Inflammatory macrophage (primary cell): ENCODE results near the gene DOCK1.

ENCODE experiments used
- DNase-seq, 2 donors: peaks; one replicate each; pipeline ENCODE4 v3.0.0-alpha.2; 2020 to 2022

Gene DOCK1

DNA sequence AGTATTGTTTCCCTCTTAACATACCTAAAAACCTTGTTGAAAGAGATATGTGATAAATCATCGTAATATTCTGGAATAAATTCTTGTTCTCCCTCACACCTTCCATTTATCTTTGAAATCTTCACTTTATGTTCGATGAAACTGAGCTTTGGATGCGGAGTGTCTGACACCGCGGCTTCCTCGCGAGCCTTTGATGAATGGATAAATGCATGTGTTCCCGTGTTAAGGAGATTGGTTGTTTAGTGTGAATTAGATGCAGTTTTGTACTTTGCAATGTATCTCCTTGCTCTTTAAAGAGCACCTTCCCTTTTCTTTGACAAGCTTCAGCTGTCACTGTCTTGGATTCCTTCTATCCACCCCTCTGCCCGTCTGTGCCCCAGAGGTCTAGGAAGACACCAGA is 138.1 kb downstream of the DOCK1 start:
- no peak for DNase-seq

DNA sequence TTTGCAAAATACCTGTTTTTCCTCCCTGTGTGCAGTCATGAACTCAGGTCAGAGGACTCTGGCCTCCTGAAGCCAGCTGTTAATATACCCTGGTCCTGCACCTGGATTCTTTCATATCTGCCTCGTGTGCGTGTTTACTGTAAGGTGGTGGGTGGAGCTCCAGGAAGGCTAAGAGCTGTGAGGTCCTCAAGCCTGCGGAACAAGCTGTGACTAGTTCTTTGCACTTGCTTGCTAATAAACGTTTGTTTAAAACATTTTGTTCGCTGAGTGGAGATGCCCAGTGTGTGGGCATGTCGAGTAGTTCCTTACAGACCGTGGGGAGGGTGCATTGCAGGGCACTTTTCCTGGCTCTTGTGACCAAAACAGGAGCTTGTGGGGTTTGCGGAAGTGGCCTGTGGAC is 139.0 kb downstream of the DOCK1 start:
- DNase-seq: no peak

DNA sequence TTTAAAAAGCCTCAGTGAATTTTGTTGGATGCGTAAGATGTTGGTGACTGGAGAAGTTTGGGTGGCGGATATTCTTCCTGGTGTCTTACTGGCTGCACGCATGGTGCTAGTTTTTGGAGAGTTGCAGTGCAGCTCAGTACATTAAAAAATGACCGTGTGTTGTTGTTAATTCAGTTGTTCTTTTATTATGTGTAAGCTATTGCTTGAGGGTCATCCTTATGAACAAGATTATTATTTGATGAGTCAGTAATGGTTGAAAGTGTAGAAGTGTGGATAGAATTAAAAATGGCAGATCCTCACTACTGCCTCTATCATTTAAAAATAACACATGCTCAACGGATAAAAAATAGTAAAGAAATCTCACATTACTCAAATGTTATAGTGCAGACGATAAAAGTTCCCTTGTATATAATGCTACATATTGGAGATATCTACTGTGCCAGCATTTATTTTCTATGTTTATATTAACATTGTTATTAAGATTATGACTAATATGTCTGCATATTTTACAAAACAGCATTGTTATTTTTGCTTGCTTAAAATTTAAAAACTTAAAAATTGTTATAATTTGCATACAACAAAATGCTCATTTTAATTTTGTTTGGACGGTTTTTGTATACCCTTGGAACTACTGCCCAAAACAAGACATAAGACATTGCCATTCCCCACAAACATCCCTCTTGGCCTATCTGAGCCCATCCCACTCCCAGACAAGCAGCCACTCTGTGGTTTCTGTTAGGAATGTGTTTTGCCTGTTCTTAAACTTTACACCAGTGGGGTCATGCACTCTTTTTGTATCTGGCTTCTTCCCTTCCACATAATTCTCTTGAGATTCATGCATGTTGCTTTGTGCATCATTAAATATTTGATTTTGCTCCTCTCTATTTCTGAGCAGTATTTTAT is 142.0 kb downstream of the DOCK1 start:
- no peak for DNase-seq

DNA sequence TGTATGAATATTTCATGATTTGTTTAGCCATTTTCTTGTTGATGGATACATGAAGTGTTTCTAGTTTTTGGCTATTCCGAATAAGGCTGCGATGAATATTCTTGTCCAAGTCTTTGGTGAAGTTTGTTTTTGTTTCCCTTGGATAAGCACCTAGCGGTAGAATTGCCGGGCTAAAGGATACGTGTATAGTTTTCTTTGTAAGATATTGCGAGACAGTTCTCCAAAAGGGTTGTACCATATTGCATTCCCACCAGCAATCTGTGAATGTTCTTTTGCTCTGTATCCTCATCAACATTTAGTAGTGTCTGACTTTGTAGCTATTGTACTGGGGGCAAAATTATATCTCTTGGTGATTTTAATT is 142.6 kb downstream of the DOCK1 start:
- no peak for DNase-seq

DNA sequence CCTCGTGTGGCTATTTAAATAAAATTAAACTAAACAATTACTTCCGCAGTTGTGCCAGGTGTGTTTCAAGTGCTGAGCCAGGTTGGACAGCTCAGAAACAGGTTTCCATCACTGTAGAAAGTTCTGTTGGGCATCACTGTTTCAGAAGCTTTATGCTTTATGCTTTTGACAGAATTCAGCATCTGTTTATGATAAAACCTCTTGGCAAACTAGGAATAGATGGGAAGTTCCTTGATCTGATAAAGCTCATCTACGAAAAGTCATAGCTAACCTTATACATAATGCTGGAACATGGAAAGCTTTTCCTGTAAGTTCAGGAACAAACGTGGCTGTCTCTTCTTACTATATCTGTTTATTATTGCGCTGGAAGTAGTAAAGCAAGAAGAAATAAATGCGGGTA is 143.4 kb downstream of the DOCK1 start:
- DNase-seq: no peak

DNA sequence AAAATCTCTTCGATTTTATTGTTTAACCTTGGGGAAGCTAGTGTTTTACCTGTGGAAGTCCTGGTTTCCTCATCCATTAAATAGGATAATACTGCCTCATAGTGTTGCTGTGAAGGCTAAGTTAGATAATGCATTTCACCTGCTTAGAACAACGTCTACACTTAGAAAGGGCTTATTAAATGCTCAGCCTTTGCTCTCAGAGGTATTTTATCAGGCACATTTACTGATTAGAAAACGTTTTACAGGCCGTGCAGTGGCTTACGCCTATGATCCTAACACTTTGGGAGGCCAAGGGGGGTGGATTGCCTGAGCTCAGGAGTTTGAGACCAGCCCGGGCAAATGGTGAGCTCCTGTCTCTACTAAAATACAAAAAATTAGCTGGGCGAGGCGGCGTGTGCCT is 146.8 kb downstream of the DOCK1 start:
- no peak for DNase-seq

DNA sequence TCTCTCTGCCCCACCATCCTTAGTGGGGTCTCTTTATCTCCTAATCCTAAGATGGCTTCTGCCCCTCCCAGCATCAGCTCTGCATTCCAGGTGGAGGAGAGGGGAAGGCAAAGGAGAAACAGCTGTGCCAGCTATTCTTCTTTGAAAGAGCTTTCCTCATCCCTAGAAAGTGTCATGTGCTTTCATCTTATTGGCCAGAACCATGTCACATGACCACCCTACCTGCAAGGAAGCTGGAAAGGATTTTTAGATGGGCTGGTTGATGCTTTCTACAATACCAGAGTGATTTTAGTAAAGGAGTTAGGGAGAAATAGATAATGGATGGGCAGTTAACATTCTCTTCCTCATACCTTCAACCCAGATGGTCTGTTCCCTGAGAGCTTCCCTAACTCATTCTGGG is 150.0 kb downstream of the DOCK1 start:
- DNase-seq: no peak

DNA sequence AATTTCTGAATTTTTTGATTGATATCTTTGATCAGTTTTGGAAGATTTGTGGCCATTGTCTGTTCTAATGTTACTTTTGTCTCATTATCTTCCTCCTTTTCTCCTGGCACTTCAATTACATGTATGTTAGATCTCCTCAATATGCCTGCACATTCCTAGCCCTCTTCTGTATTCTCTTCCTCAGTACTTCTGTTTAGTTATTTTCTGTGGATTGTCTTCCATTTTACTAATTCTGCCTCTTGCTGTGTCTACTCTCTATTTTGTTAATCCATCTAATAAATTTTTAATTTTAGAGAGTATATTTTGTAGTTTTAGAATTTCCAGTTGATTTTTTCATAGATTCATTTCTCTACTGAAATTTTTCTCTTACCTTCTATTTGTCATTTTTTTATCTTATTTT is 154.1 kb downstream of the DOCK1 start:
- DNase-seq: no peak

DNA sequence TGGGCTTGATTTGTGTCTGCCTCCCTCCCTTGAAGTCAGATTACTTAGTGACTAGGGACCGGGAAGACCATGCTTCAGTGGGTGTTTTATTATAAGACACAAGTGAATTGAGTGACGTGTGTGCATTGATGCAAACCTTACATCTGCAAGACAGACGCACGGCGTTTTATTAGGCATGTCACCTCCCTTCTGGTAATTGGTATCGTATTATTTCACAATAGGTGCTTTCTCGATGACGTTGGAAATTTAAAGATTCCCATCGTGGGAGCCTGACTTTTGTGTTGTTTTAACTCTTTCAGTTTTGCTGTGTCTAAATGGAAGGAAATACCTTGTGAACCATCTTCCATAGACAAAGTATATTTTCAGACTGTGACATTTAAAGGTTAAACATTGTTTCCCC is 158.5 kb downstream of the DOCK1 start:
- DNase-seq: no peak

DNA sequence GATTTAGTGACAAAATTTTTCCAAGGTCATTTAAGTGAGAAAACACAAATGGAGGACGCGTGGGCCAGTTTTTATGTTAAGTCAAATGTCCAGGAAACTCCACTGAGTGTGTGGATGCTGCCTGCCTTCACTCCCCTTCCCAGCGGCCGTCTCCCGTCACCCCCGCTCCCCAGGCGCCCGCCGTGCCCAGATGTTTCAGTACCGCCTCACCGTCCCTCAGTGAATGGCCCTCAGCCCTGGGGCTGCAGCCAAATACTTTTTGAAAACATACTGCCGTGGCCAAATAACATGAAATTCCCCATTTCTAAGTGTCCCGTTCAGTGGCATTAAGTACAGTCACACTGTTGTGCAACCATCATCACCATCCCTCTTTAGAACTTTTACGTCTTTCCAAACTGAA is 159.2 kb downstream of the DOCK1 start:
- no peak for DNase-seq

DNA sequence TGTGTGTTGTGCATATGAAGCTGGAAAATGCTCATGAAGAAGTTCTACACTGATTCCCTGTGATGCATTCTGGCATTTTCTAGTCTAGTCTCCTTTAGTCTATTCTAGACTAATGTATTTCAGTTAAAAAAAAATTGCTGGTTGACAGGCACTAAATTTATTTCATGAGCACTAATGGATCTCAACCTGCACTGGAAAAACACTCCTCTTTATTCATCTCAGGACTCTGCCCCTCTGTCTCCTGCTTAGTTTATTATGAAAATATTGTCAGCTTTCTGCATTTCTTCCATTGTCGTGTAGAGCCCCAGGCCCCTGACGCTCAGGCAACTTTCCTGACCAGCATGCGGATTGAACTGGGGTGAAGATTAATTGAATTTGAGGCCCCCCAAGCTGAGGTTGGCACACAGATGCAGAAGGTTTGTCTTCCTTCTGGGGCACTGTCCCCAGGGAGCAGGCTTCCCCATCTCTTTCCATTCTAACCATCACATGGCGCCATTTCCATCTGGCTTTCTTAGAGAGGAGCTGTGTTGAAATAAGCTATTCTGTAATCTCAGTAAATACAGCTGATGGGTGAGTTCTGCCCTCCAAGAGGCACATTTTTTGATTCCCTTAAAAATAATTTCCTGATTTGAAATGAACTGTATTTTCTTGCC is 162.4 kb downstream of the DOCK1 start:
- no peak for DNase-seq

DNA sequence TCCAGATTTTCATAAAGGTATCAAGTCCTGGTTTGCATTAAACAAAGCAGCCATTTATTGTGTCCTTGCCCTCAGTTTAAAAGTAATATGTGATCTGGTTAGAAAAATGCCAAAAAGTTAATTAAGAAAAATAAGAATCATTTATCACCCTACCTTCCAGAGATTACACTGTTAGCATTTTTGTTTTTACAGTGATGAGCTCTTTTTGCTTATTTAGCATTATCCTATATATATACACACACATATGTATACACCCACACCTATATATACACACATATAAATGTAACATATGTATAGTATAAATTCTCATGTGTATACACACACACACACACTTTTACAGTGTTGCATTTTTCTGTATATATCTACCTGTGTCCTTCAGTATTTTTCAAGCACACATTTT is 163.3 kb downstream of the DOCK1 start:
- DNase-seq: no peak

DNA sequence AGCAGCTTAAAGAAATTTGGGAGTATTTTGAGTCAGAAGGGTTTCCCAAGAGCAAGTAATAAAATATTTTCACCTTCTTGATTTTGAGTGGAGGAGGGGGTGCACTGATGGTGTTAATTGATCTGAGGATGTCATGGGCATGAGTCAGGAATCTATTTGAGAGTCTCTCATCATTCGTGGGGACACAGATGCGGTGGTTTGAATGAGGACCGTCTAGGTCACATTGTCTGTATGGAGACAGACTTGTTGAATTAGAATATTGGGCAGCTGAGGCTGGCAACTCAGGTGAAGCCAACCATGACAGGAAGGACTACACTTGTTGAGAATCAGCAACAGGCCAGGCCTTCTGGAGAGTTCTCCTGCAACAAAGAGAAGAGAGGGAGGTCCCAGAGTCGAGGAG is 164.2 kb downstream of the DOCK1 start:
- no peak for DNase-seq

DNA sequence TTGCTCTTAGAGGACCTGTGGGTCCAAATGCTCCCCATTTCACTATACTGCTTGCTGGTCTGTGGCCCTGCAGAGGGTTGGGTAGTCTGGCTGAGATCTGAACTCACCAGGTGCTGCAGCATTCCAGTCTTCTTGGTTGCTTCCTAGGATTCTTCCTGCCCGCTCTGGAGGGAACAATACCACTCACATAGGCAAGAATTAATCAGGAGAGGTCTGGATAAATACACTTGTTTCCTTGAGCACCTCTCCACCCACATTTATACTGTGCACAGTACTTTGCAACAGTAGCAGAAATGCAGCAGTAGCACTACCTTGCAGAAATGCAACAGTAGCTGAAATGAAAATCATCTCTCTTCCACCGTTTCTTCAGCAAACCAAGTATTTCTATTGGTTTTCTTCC is 165.9 kb downstream of the DOCK1 start:
- no peak for DNase-seq

DNA sequence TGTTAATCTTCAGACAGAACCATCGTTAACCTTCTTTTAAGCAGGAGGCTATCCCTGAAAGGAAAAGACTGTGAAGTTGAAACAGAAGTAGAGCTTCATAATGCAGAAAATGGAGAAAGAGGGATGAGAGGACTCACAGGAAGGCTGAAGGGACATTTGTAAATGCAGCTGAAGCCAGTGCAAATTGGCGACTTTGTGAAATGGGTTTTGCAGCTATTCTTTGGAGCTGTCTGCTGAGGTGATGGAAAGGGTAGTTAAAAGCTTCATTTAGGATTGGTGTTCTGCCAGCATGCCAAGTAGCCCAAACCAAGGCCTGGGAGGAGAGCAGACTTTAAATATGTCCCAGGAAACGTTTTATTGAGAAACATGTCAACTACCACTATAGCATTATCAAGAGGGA is 168.4 kb downstream of the DOCK1 start:
- DNase-seq: no peak

DNA sequence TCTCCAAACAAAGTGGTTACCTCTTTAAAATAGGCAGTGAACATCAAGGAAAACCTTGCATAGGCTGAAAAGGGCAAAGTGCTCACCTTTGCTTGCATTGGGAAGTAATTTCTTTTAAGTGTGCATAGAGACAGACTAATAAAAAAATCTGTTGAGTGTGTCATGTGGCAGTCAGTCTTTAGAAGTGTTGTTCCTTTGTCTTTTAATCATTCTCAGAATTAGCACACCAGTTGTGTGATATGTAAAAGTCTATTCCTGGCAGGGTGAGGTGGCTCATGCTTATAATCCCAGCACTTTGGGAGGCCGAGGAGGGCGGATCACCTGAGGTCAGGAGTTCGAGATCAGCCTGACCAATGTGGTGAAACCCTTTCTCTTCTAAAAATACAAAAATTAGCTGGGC is 174.2 kb downstream of the DOCK1 start:
- DNase-seq: no peak

DNA sequence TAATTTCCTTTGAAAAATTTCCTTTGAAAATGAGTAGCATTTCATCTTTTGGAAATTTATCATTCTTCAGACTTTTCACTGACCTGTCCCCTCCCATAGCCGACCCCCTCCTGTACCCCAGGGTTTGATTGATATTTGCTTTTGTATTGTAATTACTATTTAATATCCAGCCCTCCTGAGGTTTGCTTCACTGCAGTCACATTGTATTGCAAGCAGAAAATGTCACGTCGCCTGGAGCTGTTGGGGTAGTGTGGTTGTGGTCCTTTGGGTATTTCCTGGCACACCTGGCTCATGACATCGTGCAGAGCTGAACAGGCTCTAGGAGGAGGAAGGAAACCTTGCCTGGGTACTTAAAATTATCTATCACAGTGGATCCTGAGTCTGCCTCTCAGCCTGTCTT is 175.1 kb downstream of the DOCK1 start:
- no peak for DNase-seq

DNA sequence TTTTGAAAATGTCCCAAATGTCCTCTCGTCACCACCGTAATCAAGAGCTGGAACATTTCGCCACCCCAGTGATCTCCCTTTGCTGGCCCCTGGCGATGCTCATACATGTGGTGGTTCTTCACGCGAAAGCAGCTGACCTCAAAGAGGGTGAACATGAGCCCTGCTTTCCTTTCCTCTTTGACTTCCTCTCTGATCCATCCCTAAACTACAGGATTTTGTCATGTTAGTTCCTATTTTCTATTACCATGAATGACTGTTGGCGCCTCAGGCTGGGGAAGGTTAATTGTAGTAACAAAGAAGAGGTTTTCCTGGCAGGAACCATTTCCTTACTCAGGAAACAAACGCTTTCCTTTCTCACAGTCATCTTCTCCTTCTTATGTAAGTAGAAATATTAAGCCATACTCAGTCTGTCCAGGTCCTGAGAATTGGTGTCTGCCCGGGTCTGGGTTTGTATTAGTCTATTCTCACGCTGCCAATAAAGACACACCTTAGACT is 176.7 kb downstream of the DOCK1 start:
- DNase-seq: peak; percentile 3 to 11

DNA sequence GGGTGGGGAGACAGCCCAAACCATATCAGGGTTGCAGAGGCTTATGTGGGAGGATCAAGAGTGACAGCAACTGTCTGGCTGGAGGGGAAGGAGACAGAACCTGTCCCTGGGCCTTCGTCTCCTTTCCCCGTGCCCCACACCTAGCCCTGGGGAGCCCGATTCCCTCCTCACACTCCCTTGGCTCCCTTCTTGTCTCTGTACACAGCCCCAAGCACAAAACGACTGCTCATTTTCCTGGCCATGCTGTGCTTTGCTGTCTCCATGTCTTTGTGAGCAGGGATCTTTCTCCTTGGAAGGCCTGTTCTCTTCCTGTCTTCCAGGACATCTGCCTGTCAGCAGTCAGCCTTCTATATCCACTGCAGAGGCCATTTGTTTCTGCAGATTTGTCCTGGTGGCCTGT is 177.4 kb downstream of the DOCK1 start:
- no peak for DNase-seq

DNA sequence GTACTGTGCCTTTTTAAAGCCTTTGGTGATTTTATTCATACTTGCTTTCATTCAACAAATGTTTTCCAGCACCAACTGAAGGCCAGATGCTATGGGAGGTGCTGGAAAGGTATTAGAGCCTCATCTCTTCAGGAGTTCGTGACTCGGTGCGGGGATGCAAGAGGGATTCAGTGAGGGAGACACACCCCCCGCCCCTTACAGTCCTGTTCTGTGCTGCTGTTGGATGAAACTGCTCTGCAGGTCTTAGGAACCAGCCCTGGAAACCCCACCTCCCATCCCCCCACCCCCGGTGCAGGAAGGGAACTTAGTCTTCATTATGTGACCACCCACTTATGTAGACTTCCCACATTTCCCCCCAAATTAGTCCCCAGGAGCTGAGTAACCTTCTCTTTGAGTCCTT is 180.7 kb downstream of the DOCK1 start:
- DNase-seq: no peak

DNA sequence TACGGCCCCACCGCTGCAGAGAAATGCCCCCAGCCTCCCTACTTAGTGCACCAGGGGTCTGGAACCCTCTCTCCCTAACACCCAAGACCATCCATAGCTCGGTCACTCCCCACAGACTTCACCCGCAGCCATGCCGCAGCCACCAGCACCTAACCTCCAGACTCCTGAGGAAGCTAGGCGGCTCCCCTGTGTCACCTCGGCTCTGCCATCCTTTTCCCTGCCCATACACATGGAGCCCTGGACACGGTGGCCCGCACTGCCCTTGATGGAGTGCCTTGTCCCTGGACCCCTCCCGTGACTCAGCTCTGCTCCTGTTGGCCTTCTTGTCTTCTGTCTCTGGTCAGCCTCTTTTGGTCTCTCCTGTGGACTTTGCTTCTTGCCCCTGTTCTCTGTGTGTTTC is 183.7 kb downstream of the DOCK1 start:
- no peak for DNase-seq

DNA sequence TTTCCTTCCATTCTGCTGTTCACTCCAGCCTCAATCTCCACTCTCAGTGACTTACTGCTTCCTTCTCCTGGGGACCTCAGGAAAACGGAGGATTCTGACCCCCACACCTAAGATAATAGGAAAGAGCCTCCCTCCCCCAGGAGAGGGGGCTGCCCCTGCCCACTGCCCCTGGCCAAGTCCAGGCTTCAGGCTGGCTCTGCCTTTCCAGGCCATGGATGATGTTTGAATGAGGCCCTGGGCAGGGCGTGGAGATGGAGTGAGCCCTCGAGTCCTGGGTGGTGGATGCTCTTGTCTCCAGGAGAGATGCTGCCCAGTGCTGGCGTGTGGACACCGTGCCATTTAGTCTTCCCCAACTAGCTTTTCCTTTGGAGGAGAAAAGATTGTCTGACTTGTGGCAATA is 184.2 kb downstream of the DOCK1 start:
- DNase-seq: no peak

DNA sequence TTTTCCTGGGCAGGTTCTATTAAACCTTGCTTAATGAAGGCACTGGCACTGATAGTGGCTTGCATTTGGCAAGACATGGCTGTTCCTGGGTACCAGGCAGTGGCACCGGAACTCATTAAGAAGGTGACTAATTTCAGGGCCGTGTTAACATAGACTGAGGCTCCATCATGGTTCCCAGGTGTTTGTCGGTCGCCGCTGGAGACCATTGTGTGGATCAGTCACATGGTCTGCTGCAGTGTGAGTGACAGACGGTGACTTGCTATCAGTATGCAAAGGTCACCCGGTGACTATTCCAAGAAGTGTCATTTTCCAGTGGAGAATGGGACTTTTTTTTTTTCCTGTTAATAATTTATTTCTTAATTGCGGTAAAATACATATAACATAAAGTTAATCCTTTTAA is 184.9 kb downstream of the DOCK1 start:
- no peak for DNase-seq

DNA sequence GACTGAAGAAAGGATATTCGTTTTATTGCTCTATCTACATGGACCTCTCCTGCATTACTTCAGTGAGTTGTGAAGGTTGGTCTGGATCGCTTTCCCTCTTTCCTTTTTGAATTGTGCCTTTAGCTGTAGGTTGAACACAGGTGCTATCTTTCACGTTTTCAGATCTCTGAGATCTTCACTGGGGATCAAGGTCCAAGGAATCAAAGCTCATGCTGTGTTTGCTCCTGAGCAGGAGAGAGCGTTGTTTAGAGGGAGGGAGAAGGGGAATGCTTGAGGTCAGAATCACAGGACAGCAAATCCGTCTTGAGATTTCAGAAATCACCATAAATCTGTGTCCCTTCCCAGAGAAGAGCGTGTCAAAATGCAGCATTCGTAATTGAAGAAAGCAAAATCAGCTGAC is 186.1 kb downstream of the DOCK1 start:
- DNase-seq: no peak
